Inflammatory macrophage treated with lipopolysaccharide for 4 hours (primary cell): Measurements from ENCODE around the gene FAM237B.

ENCODE experiments used
- DNase-seq: peaks from one replicate; pipeline ENCODE4 v3.0.0-alpha.2; 2020

Gene FAM237B

GRCh38 chr7:90290244-90291113 lies 30.6 kb downstream of the FAM237B start:
- peak; percentile 22 for DNase-seq

- no peak for DNase-seq
Measured at GRCh38 chr7:90288154-90288553, 33.0 kb downstream of the FAM237B start.

- no peak for DNase-seq
Measured at GRCh38 chr7:90276033-90276728, 44.9 kb downstream of the FAM237B start.

GRCh38 chr7:90274161-90274560 lies 46.9 kb downstream of the FAM237B start:
- DNase-seq, result no peak

GRCh38 chr7:90272242-90272641 lies 48.9 kb downstream of the FAM237B start:
- no peak for DNase-seq

GRCh38 chr7:90271753-90272152 lies 49.4 kb downstream of the FAM237B start:
- DNase-seq, result no peak

GRCh38 chr7:90270431-90271178 lies 50.5 kb downstream of the FAM237B start:
- no peak for DNase-seq

- DNase-seq, result no peak
Measured at GRCh38 chr7:90269163-90269562, 51.9 kb downstream of the FAM237B start.

GRCh38 chr7:90267263-90267858 lies 53.7 kb downstream of the FAM237B start:
- no peak for DNase-seq

GRCh38 chr7:90266808-90267207 lies 54.3 kb downstream of the FAM237B start:
- DNase-seq, result peak; percentile 40
